ENCODE results near the gene HNRNPC. TPM values are rescaled to one million over a fixed set of nuclear protein-coding genes. Genes with fewer than 3 reads are reported as not detected.

HNRNPC gene
- total RNA-seq, 1 experiment from 2014 or later, result 843 TPM

DNA sequence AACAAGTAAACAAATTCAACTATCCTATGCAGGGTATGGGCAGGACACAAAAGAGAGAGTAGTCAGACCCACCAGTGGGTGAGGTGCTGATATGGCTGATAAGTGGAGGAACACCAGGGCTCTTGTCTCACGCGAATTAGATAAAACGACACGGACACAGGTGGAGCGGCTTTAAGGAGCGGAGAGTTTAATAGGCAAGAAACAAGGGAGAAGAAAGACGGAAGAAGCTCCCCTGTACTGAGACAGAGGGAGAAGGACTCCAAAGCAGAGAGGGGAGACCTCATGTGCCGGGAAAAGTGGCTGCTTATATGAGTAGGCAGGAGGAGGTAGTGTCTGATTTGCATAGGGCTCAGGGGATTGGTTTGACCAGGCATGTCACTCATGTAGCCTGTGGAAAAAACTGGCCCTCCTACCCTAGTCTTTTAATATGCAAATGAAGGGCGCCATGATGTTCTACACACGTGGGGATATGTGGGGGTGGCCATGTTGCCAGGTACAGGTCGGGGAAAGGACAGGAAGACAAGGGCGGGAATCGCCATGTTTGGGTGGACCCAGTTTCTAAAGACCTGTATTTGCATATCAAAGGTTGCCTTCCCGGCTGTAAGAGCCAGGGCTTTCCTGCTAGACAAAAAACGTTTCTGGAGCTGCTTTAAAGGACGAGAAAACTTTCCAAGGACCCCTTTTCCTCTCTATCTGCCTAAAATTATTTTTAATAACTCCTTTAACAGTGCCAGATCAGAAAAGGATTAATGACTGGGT lies 39.4 kb upstream of the HNRNPC start:
- Histone ChIP-seq H3K9ac (ENCODE audit: low read length) (peak overlapping the region; percentile 26; the same call in 1 of the 2 replicates), H3K4me3 (replicated peaks in 1 of 2; ENCODE audit: low read depth in 1 of 2, low read length in 2 of 2) (no peak overlapping the region), H3K4me2 (ENCODE audit: low read length) (peak overlapping the region; percentile 47), H3K9me2 (ENCODE audit: insufficient read depth) (no peaks in the 10 kb centered on the region), H3K4me1 (ENCODE audit: control insufficient read depth in 1 of 2, insufficient read depth in 2 of 2, low read length in 2 of 2) (peaks cover 0 to 15% of the 10 kb centered on the region in 2 experiments; a peak in 3 of 4 replicates), H3K36me3 (ENCODE audit: control insufficient read depth in 1 of 2, insufficient read depth in 2 of 2, low read length in 2 of 2) (no peaks in the 10 kb centered on the region), H4K20me1 (ENCODE audit: insufficient read depth) (no peaks in the 10 kb centered on the region), H3K27me3 (ENCODE audit: insufficient read depth, low read length) (no peaks in the 10 kb centered on the region; the same call in 1 of the 2 replicates), H3K27ac (ENCODE audit: low read depth, low read length) (peak overlapping the region; percentile 24; the same call in 1 of the 2 replicates), H3K9me3 (ENCODE audit: control insufficient read depth in 1 of 2, insufficient read depth in 1 of 2, low read depth in 1 of 2, low read length in 2 of 2) (no peaks in the 10 kb centered on the region), H3K79me2 (ENCODE audit: insufficient read depth, low read length) (no peaks in the 10 kb centered on the region), H2AFZ (ENCODE audit: low read depth, low read length, poor library complexity, severe bottlenecking) (peak overlapping the region; percentile 84)
- ChIA-PET POLR2A (no interaction called here), RAD21 (ENCODE audit: low non-redundant PET in 1 of 2, low total read pairs in 2 of 2, uncharacterized antibody in 2 of 2, unreplicated experiment in 2 of 2) (no interaction called here), CTCF (no interaction called here)
- peak; percentile 55 for DNase-seq (ENCODE audit: low read depth, low spot score)
- peak; percentile 87 for ATAC-seq
- TF ChIP-seq, protein P1, sequence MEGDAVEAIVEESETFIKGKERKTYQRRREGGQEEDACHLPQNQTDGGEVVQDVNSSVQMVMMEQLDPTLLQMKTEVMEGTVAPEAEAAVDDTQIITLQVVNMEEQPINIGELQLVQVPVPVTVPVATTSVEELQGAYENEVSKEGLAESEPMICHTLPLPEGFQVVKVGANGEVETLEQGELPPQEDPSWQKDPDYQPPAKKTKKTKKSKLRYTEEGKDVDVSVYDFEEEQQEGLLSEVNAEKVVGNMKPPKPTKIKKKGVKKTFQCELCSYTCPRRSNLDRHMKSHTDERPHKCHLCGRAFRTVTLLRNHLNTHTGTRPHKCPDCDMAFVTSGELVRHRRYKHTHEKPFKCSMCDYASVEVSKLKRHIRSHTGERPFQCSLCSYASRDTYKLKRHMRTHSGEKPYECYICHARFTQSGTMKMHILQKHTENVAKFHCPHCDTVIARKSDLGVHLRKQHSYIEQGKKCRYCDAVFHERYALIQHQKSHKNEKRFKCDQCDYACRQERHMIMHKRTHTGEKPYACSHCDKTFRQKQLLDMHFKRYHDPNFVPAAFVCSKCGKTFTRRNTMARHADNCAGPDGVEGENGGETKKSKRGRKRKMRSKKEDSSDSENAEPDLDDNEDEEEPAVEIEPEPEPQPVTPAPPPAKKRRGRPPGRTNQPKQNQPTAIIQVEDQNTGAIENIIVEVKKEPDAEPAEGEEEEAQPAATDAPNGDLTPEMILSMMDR (IDR thresholded peaks at IDR 0.05 in 2 of 3, conservative IDR thresholded peaks at IDR 0.05 in 1 of 3; ENCODE audit: borderline replicate concordance in 1 of 3, insufficient read depth in 1 of 3, low read depth in 2 of 3, low read length in 2 of 3), result no peak
- TF ChIP-seq TCF7L2 (IDR thresholded peaks at IDR 0.05; ENCODE audit: borderline replicate concordance, extremely low read depth, insufficient read depth, insufficient read length), result peak; percentile 68
- TF ChIP-seq, protein P2, sequence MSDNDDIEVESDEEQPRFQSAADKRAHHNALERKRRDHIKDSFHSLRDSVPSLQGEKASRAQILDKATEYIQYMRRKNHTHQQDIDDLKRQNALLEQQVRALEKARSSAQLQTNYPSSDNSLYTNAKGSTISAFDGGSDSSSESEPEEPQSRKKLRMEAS (IDR thresholded peaks at IDR 0.05), result peak; percentile 67
- TF ChIP-seq FOSL1 (IDR thresholded peaks at IDR 0.05; ENCODE audit: low read depth), result no peak
- TF ChIP-seq YY1 (IDR thresholded peaks at IDR 0.05; ENCODE audit: extremely low read depth, insufficient replicate concordance, low read depth, low read length), result peak; percentile 57
- intact Hi-C loops (cut with micrococcal nuclease), result no loop called here
- no TSS peak for BruUV-seq (replicated peaks)

All from HCT116 (cell line).